Lower leg skin (tissue), 4 donors: ENCODE data around the gene SLC27A3. TPM values are rescaled to one million over a fixed set of nuclear protein-coding genes. Genes with fewer than 3 reads are reported as not detected.

ENCODE experiments used
- DNase-seq, 2 donors: peaks; one replicate each; pipeline ENCODE4 v3.0.0-alpha.2; 2019; ENCODE audit warnings: low spot score in 2 of 2
- H3K4me3 ChIP-seq: fragments of 200-600 bp; sonication (generic); 2 replicates; pipeline ENCODE4 v1.5.1; 2017; ENCODE audit warnings: mild to moderate bottlenecking, low read depth; ENCODE audit not compliant: poor library complexity, severe bottlenecking
- CTCF ChIP-seq, 3 donors: fragments of 450-650 bp; IDR thresholded peaks; one replicate each; pipeline ENCODE4 v1.5.1; 2016; ENCODE audit warnings: antibody characterized with exemption in 3 of 3, mild to moderate bottlenecking in 3 of 3, moderate library complexity in 2 of 3
- POLR2A ChIP-seq, 2 donors: fragments of 450-650 bp; IDR thresholded peaks; one replicate each; pipeline ENCODE4 v1.6.1; 2016 to 2017; ENCODE audit warnings: antibody characterized with exemption in 2 of 2, mild to moderate bottlenecking in 1 of 2, moderate library complexity in 1 of 2
- WGBS, 2 donors: methylation state at CpG; one replicate each; pipeline ENCODE4 v1.1.5; 2018; 5-methylcytosine and 5-hydroxymethylcytosine counted together
- intact Hi-C: fragments of 100-400 bp; cut with DNase I; formaldehyde crosslinking; loops from one replicate; pipeline ENCODE4 v1.15.0; 2023; ENCODE audit warnings: low total_unique reads
- total RNA-seq, 4 donors: library from RNA; depleted of rRNA; stranded (reverse); fragments of >200 nt; gene quantifications; one replicate each; pipeline ENCODE4 v1.1.0, GENCODE V29; 2016

The SLC27A3 gene
- total RNA-seq, 4 donors from 2014 or later = 21.6 to 70.3 (median 45.3) TPM

- 55 to 79% methylated on average over 2 of the region's 2 CpGs for WGBS, 2 donors
- H3K4me3 ChIP-seq = no peak overlapping the region
Measured at GRCh38 chr1:153752072-153752471, 23.1 kb upstream of the SLC27A3 start.

GRCh38 chr1:153752571-153753195 lies 22.5 kb upstream of the SLC27A3 start:
- TF ChIP-seq POLR2A (IDR thresholded peaks at IDR 0.05) = no peak
- TF ChIP-seq CTCF (IDR thresholded peaks at IDR 0.05) = no peak
- H3K4me3 ChIP-seq = no peak overlapping the region
- intact Hi-C loops = loop anchor here (10.0 kb wide), 1 partner anchor 178 kb away; no protein-coding TSS in a partner anchor
- 62 to 77% methylated on average over 8 of the region's 8 CpGs for WGBS, 2 donors
- peak in 1 of 2 donors; percentile 66 for DNase-seq

More at GRCh38 chr1:153752072-153752471, 23.1 kb upstream of the SLC27A3 start:
- TF ChIP-seq CTCF (IDR thresholded peaks at IDR 0.05) (no peak), POLR2A (IDR thresholded peaks at IDR 0.05) (no peak)
- intact Hi-C loops = loop anchor here (10.0 kb wide), 1 partner anchor 177 kb away; no protein-coding TSS in a partner anchor
- DNase-seq = no peak

GRCh38 chr1:153754266-153754665 lies 20.9 kb upstream of the SLC27A3 start:
- WGBS, 2 donors = 94 to 97% methylated on average over 2 of the region's 2 CpGs
- DNase-seq = no peak
- intact Hi-C loops = loop anchor here (10.0 kb wide), 1 partner anchor 179 kb away; no protein-coding TSS in a partner anchor

GRCh38 chr1:153760440-153760839 lies 14.8 kb upstream of the SLC27A3 start:
- no peak overlapping the region for H3K4me3 ChIP-seq
- TF ChIP-seq POLR2A (IDR thresholded peaks at IDR 0.05) (no peak), CTCF (IDR thresholded peaks at IDR 0.05) (no peak)
- intact Hi-C loops = loop anchor here (10.0 kb wide), 1 partner anchor 246 kb away; no protein-coding TSS in a partner anchor
- WGBS, 2 donors = 94 to 96% methylated on average over 4 of the region's 4 CpGs
- DNase-seq = no peak

More at GRCh38 chr1:153754266-153754665, 20.9 kb upstream of the SLC27A3 start:
- TF ChIP-seq POLR2A (IDR thresholded peaks at IDR 0.05) (no peak), CTCF (IDR thresholded peaks at IDR 0.05) (no peak)
- no peak overlapping the region for H3K4me3 ChIP-seq

GRCh38 chr1:153763365-153764225 lies 11.6 kb upstream of the SLC27A3 start:
- WGBS, 2 donors = 56 to 76% methylated on average over 7 of the region's 7 CpGs

More at GRCh38 chr1:153763365-153764225, 11.6 kb upstream of the SLC27A3 start:
- no peak for DNase-seq
- TF ChIP-seq CTCF (IDR thresholded peaks at IDR 0.05) (no peak), POLR2A (IDR thresholded peaks at IDR 0.05) (no peak)
- intact Hi-C loops = loop anchor here (10.0 kb wide), 1 partner anchor 249 kb away; no protein-coding TSS in a partner anchor
- no peak overlapping the region for H3K4me3 ChIP-seq
